ENCODE results near the gene C2orf49.

DNA sequence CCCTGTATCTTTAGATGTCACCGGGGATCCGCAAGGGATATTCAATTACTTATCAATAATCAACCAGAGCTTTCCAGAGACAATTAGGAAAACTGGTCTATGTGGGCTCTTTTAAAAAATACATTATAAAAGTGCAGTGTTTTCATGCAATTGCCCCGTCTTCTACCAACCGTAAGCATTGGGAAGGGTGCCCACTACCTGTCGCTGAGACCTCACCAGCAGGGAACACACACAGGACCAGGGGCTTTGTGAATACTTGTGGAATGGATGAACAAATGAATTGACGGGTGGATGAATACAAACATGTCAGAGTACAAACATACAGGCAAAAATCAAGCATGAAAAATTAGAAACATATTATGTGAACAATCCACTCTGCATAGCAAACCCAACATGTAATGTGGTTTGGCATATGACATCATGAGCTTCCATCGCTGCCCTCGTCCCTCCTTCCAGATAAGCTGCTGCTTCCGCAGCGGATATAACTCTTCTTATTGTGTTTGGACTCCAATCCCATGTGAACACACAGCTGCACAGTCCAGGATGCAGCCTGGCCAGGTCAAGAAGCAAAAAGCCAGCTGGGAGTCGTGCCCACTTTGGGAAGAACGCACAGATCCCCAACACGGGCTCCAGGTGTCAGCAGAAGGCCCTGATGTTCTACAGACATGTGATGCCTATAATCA lies 56.2 kb downstream of the C2orf49 start:
- TF ChIP-seq POLR2A (IDR thresholded peaks at IDR 0.05; ENCODE audit: low read depth, low read length), result no peak
- no peak for TF ChIP-seq POLR2AphosphoS5 (IDR thresholded peaks at IDR 0.05; ENCODE audit: low read depth, low read length)
- no peak for TF ChIP-seq SPI1 (IDR thresholded peaks at IDR 0.05; ENCODE audit: low read depth, low read length)
- TF ChIP-seq TAF1 (IDR thresholded peaks at IDR 0.05; ENCODE audit: low read depth, low read length), result no peak

Measured in GM12891 (cell line).